Measurements from ENCODE around the gene E2F4. TPM values are rescaled to one million over a fixed set of nuclear protein-coding genes. Genes with fewer than 3 reads are reported as not detected.

The E2F4 gene
- total RNA-seq, 2 donors from 2014 or later = 71.8 to 72.8 TPM

DNA sequence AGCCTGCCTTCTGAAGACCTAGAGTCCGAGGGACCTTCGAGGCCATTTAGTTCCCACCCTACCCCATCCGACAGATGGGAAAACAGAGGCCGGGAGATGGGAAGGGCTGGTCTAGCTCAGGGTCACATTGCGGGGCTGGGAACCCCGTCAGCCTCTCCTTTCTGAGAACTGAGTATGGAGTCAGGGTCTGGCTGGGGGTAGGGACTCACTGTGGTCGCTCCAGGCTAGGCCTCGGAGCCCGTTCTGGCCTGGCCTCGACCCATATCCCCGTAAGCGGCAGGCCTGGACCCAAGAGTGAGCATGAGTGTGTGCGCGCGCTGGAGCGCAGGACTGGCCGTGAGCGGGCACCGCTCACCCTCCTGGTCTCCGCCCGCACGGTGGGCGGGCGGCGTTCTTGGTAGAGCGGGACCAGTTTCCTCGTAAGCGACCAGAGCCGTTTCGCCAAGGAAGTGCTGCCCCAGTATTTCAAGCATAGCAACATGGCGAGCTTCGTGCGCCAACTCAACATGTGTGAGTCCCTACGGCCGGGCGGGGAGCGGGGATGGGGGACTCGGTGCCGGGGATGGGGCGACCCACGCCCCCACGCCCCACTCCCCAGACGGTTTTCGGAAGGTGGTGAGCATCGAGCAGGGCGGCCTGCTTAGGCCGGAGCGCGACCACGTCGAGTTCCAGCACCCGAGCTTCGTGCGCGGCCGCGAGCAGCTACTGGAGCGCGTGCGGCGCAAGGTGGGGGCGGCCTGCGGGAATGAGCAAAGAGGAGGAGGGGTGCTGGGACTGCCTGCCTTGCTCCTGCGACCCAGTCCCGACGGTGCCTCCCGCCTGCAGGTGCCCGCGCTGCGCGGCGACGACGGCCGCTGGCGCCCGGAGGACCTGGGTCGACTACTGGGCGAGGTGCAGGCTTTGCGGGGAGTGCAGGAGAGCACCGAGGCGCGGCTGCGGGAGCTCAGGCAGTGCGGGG lies 26.6 kb upstream of the E2F4 start:
- H3K4me1 Mint-ChIP-seq = peaks cover 4% of the 10 kb centered on the region
- peaks cover 97% of the 10 kb centered on the region for H3K27me3 ChIP-seq (ENCODE audit: control insufficient read depth, insufficient read depth, low read length, poor library complexity, severe bottlenecking)
- no peak overlapping the region for H3K27ac Mint-ChIP-seq
- H3K9me3 Mint-ChIP-seq = peaks cover 2% of the 10 kb centered on the region
- TF ChIP-seq, protein P1, sequence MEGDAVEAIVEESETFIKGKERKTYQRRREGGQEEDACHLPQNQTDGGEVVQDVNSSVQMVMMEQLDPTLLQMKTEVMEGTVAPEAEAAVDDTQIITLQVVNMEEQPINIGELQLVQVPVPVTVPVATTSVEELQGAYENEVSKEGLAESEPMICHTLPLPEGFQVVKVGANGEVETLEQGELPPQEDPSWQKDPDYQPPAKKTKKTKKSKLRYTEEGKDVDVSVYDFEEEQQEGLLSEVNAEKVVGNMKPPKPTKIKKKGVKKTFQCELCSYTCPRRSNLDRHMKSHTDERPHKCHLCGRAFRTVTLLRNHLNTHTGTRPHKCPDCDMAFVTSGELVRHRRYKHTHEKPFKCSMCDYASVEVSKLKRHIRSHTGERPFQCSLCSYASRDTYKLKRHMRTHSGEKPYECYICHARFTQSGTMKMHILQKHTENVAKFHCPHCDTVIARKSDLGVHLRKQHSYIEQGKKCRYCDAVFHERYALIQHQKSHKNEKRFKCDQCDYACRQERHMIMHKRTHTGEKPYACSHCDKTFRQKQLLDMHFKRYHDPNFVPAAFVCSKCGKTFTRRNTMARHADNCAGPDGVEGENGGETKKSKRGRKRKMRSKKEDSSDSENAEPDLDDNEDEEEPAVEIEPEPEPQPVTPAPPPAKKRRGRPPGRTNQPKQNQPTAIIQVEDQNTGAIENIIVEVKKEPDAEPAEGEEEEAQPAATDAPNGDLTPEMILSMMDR (conservative IDR thresholded peaks at IDR 0.05) = no peak
- H3K9ac ChIP-seq (ENCODE audit: extremely low read depth, low read length, poor library complexity, severe bottlenecking) = no peak overlapping the region
- no peak overlapping the region for H3K27ac ChIP-seq (ENCODE audit: low read depth, low read length)
- WGBS, 2 experiments (ENCODE audit: insufficient coverage in 1 of 2, insufficient read length in 1 of 2) = 7 to 9% methylated on average over 22 to 84 of the region's 85 CpGs
- no peaks in the 10 kb centered on the region for H3K36me3 Mint-ChIP-seq (ENCODE audit: low read depth)
- H3K36me3 ChIP-seq (ENCODE audit: control insufficient read depth, insufficient read depth, low read length) = no peaks in the 10 kb centered on the region
- peaks cover 95% of the 10 kb centered on the region for H3K27me3 Mint-ChIP-seq (ENCODE audit: insufficient read depth)
- no peaks in the 10 kb centered on the region for H3K9me3 ChIP-seq (ENCODE audit: control insufficient read depth, low read length)
- no peaks in the 10 kb centered on the region for H3K4me1 ChIP-seq (ENCODE audit: control insufficient read depth, insufficient read depth, low read length)
- H3K4me3 Mint-ChIP-seq = no peak overlapping the region
- no peak overlapping the region for H3K4me3 ChIP-seq (ENCODE audit: low read length)
- peak; percentile 76 for DNase-seq

DNA sequence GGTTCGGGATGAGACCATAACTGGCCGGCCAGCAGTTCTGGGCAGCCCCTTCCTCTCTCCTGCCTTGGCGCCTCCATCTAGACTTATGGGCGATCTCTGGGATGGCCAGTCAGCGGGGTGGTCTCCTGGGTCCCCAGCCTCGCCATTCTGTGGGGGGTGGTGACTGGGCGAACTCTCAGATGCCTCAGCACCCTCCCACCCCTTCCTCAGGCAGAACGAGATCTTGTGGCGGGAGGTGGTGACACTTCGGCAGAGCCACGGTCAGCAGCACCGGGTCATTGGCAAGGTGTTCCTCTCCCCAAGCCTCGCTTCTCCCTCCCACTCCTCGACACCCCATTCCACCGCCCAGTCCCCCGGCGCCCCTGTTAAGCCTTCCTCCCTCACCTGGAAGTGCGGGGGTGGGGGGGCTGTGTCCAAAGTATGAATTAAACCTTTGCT lies 25.8 kb upstream of the E2F4 start:
- peak; percentile 51 for DNase-seq
- TF ChIP-seq, protein P1 (conservative IDR thresholded peaks at IDR 0.05) = no peak
- Mint-ChIP-seq H3K4me1 (peaks cover 9% of the 10 kb centered on the region), H3K27ac (no peak overlapping the region), H3K9me3 (peaks cover under 1% of the 10 kb centered on the region), H3K36me3 (ENCODE audit: low read depth) (no peaks in the 10 kb centered on the region), H3K27me3 (ENCODE audit: insufficient read depth) (peaks cover 93% of the 10 kb centered on the region), H3K4me3 (no peak overlapping the region)
- Histone ChIP-seq H3K27ac (ENCODE audit: low read depth, low read length) (no peak overlapping the region), H3K9me3 (ENCODE audit: control insufficient read depth, low read length) (no peaks in the 10 kb centered on the region), H3K36me3 (ENCODE audit: control insufficient read depth, insufficient read depth, low read length) (no peaks in the 10 kb centered on the region), H3K4me1 (ENCODE audit: control insufficient read depth, insufficient read depth, low read length) (no peaks in the 10 kb centered on the region), H3K4me3 (ENCODE audit: low read length) (no peak overlapping the region), H3K27me3 (ENCODE audit: control insufficient read depth, insufficient read depth, low read length, poor library complexity, severe bottlenecking) (peaks cover 91% of the 10 kb centered on the region), H3K9ac (ENCODE audit: extremely low read depth, low read length, poor library complexity, severe bottlenecking) (no peak overlapping the region)
- WGBS, 2 experiments (ENCODE audit: insufficient coverage in 1 of 2, insufficient read length in 1 of 2) = 0 to 38% methylated on average over 1 to 16 of the region's 18 CpGs

DNA sequence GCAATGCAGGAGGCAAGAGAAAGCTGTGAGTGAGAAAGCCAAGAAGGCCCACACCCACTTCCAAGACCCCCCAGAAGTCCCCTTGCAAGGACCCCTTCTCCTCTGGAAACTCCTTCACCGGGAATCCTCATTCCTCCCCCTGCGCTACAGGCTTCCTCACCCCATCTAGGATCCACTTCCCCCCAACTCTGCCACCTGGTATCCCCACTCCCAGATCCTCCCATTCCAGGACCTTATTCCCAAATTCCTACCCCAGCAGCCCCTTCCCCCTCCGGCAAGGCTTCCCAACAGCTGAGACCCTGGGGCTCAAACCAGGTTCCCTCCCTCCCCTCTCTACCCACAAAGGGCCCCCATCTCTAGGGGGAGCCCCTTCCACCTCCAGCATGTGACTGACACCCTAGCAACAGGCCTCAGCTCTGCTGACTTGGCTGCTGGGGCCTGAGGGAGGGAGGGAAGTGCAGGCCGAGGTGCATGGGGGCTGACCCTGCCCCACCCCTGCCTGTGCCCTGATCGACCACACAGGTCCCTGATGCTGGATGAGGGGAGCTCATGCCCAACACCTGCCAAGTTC lies 25.3 kb upstream of the E2F4 start:
- Histone ChIP-seq H3K36me3 (ENCODE audit: control insufficient read depth, insufficient read depth, low read length) (no peaks in the 10 kb centered on the region), H3K4me1 (ENCODE audit: control insufficient read depth, insufficient read depth, low read length) (no peaks in the 10 kb centered on the region), H3K27ac (ENCODE audit: low read depth, low read length) (no peak overlapping the region), H3K9me3 (ENCODE audit: control insufficient read depth, low read length) (no peaks in the 10 kb centered on the region), H3K9ac (ENCODE audit: extremely low read depth, low read length, poor library complexity, severe bottlenecking) (no peak overlapping the region), H3K4me3 (ENCODE audit: low read length) (no peak overlapping the region), H3K27me3 (ENCODE audit: control insufficient read depth, insufficient read depth, low read length, poor library complexity, severe bottlenecking) (peaks cover 91% of the 10 kb centered on the region)
- no peak overlapping the region for H3K27ac Mint-ChIP-seq
- no peaks in the 10 kb centered on the region for H3K36me3 Mint-ChIP-seq (ENCODE audit: low read depth)
- 84 to 100% methylated on average over 1 to 5 of the region's 5 CpGs for WGBS, 2 experiments (ENCODE audit: insufficient coverage in 1 of 2, insufficient read length in 1 of 2)
- peaks cover 11% of the 10 kb centered on the region for H3K4me1 Mint-ChIP-seq
- peak; percentile 38 for DNase-seq
- H3K27me3 Mint-ChIP-seq (ENCODE audit: insufficient read depth) = peaks cover 93% of the 10 kb centered on the region
- TF ChIP-seq, protein P1 (conservative IDR thresholded peaks at IDR 0.05) = no peak
- H3K4me3 Mint-ChIP-seq = no peak overlapping the region
- H3K9me3 Mint-ChIP-seq = no peaks in the 10 kb centered on the region

Measured in endodermal cell (in vitro differentiated cells).